NCI-H1930 (cell line): ENCODE results near the gene OGFOD2.

Source experiments
- DNase-seq, 2 experiments: peaks; one replicate each; lab custom pipeline; 2025; lab: John Stamatoyannopoulos, UW

OGFOD2 gene

GRCh38 chr12:122989225-122989839 is 14.3 kb downstream of the OGFOD2 start:
- no peak for DNase-seq

- DNase-seq, result no peak
These were observed 14.9 kb downstream of the OGFOD2 start for GRCh38 chr12:122989874-122990419.

- DNase-seq, result no peak
These were observed 15.5 kb downstream of the OGFOD2 start for GRCh38 chr12:122990561-122990960.

- DNase-seq, result no peak
These were observed 16.0 kb downstream of the OGFOD2 start for GRCh38 chr12:122990961-122991622.

GRCh38 chr12:122991623-122992275 is 16.7 kb downstream of the OGFOD2 start:
- no peak for DNase-seq

- DNase-seq, result no peak
These were observed 17.3 kb downstream of the OGFOD2 start for GRCh38 chr12:122992386-122992785.

GRCh38 chr12:122994140-122994675 is 19.2 kb downstream of the OGFOD2 start:
- no peak for DNase-seq

GRCh38 chr12:122994781-122995502 is 19.9 kb downstream of the OGFOD2 start:
- no peak for DNase-seq

- DNase-seq, result no peak
These were observed 20.6 kb downstream of the OGFOD2 start for GRCh38 chr12:122995503-122996187.

GRCh38 chr12:122996188-122996601 is 21.2 kb downstream of the OGFOD2 start:
- DNase-seq, result no peak

- no peak for DNase-seq
These were observed 21.7 kb downstream of the OGFOD2 start for GRCh38 chr12:122996621-122997342.

- DNase-seq, result no peak
These were observed 22.6 kb downstream of the OGFOD2 start for GRCh38 chr12:122997343-122998250.

- no peak for DNase-seq
These were observed 23.3 kb downstream of the OGFOD2 start for GRCh38 chr12:122998316-122998715.

GRCh38 chr12:122999196-122999946 is 24.3 kb downstream of the OGFOD2 start:
- no peak for DNase-seq

GRCh38 chr12:122999986-123000420 is 25.0 kb downstream of the OGFOD2 start:
- no peak for DNase-seq

- no peak for DNase-seq
These were observed 25.5 kb downstream of the OGFOD2 start for GRCh38 chr12:123000578-123000977.

- DNase-seq, result no peak
These were observed 26.4 kb downstream of the OGFOD2 start for GRCh38 chr12:123001464-123001863.

GRCh38 chr12:123003257-123003656 is 28.2 kb downstream of the OGFOD2 start:
- DNase-seq, result no peak

GRCh38 chr12:123004287-123004686 is 29.2 kb downstream of the OGFOD2 start:
- DNase-seq, result no peak
